Activated CD4-positive, CD25-positive, alpha-beta regulatory T cell (primary cell): ENCODE results near the gene KRT27.
"Not testable (repeated sequence)": the region's sequence is repeated elsewhere in the genome, so short reads cannot be mapped to it uniquely, and the experiment has no call there.

Experiments
- DNase-seq, 4 experiments: peaks; one replicate each; lab custom pipeline; 2025; lab: John Stamatoyannopoulos, UW

The KRT27 gene, protein sequence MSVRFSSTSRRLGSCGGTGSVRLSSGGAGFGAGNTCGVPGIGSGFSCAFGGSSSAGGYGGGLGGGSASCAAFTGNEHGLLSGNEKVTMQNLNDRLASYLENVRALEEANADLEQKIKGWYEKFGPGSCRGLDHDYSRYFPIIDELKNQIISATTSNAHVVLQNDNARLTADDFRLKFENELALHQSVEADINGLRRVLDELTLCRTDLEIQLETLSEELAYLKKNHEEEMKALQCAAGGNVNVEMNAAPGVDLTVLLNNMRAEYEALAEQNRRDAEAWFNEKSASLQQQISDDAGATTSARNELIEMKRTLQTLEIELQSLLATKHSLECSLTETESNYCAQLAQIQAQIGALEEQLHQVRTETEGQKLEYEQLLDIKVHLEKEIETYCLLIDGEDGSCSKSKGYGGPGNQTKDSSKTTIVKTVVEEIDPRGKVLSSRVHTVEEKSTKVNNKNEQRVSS

DNA sequence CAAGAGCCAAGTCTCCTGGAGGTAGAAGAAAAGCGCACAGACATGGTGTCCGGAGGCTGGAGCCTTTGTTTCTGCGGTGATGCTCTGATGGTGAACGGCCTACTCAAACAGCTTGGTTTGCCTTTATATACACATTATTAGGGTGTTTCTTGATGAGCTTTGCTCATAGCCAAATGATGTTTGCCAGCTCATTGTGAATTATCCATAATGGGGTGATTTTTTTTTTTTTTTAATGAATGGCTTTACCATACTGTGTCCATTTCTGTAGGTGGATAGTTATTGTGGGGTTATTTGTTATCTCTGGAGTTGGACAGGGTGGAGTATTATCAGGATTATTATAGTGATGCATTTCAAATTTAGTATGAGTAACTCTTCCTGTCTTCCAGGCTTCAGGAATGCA, at the start of gene KRT27:
KRT27 (minus strand) TSS at position 101 of the 400 bp plus-strand sequence; CDS start at position 44, 57 bp downstream.
- DNase-seq, result no peak

DNA sequence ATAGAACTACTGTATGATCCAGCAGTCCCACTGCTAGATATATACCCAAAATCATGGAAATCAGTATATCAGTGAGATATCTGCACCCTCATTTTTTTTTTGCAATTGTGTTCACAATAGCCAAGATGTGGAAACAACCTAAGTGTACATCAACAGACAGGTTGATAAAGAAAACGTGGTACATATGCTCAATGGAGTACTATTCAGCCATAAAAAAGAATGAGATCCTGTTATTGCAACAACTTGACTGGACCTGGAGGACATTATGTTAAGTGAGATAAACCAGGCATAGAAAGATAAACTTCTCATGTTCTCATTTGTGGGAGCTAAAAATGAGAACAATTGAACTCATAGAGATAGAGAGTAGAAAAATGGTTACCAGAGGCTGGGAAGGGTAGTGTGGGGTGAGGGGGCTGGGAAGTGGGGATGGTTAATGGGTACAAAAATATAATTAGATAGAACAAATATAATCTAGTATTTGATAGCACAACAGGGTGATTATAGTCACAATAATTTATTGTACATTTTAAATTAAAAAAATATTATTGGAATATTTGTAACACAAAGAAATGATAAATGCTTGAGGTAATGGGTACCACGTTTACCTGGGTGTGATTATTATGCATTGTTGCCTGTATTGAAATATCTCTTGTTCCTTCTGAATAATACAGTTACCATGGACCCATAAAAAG, 47.9 kb upstream of the KRT27 start:
- DNase-seq, result no peak

DNA sequence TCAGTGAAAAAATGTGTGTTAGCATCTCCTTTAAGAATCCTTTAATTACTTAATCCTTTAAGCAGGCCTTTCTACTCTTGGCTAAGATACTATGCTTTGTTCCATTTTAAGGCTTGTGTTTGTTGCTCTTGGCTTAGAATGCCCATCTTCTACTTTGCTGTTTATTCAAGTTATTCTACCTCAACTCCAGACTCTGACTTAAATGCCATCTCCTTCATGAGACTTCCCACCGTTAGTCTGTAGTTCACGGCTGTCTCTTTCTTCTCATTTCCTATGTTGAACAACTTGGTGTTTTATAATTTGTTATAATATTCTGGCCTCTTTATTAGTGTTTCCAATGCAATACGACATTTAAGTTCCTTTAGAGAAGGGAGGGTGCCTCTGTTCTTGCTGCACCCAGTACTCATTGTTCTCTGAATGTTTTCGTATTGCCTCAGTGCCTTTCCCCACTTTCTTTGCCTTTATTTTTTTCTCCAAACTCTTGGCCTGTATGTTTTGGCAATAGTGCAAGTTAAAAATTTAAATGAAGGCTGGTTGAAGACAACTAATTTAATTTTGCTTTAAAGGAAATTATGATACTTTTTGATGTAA, 46.2 kb upstream of the KRT27 start:
- no peak for DNase-seq

DNA sequence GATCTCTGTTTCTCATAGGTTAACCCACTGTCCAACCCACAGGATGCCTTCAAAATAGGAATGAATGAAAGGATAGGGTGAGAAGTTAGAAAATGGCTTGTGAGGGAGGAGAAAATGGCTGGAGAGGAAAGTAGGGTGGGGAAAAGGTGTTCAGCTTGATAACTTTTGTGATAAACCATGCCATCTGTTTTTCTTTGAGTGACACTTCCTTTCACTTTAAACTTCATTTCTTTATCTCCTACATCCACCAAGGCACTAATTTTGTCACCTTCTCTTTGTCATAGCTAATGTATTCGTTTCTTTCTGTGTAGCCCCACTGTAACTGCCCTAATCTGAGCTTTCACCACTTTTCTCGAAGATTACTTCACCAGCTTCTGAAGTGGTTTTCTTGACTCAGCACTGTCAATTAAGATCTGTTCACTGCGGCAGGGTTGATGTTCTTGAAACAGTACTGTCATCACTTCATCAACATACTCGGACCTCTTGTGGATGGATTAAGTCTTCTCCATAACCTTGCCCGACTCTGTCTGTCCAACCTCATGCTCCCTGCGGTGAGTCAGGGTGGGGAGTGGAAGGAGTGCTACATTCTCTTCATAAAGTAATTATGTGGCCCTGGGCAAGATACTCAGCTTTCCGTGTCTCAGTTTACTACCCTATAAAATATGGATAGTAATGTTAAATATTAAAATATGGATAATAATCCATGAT, 45.5 kb upstream of the KRT27 start:
- DNase-seq, result no peak

DNA sequence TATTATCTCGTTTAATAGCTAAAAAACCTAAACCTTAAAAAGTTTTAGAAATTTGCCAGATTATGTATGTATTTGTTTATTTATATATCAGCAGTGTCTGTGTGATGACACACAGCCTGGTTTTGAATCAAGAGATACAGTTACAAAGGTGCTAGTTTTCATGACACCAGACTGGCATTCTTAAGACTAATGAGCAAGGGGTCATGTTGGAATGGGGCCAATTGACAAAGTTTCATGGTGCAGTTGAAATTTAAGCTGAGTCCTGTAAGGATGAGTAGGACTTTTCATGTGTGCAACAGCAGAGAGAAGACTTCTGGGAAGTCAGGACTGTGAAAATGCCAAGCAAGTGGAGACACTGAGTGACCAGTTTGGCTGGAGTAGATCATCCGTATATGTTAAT, 43.2 kb upstream of the KRT27 start:
- no peak for DNase-seq

DNA sequence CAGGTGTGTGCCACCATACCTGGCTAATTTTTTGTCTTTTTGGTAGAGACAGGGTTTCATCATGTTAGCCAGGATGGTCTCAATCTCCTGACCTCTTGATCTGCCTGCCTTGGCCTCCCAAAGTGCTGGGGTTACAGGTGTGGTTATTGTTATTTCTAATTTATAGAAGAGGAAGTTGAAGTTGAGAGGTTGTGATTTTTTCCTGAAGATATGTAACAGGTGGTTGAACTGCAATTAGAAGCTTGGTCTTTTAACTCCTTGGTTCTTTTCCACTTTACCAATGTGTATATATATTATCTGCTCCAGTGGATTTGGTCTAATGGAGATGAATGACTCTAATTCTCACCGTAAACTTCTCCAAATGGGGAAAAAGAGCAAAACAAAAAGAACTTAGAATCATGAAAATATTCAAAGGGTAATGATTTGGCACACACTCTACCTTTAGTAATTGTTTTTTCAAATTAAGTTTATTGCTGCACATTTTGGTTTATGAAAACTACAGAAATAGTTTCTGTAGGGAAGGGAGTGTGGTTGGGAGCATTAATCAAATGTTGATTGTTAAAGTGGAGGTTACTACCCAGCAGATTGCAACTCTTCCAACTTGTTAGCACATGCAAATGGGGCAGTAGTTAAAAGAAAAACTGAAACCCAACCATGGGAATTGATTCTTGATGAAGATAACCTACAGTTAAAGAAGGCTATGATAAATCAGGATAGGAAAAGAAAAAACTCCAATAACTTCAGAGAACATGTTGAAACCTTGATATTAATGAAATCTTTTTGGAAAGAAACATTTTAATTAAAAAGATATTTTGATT, 41.9 kb upstream of the KRT27 start:
- DNase-seq, result no peak

DNA sequence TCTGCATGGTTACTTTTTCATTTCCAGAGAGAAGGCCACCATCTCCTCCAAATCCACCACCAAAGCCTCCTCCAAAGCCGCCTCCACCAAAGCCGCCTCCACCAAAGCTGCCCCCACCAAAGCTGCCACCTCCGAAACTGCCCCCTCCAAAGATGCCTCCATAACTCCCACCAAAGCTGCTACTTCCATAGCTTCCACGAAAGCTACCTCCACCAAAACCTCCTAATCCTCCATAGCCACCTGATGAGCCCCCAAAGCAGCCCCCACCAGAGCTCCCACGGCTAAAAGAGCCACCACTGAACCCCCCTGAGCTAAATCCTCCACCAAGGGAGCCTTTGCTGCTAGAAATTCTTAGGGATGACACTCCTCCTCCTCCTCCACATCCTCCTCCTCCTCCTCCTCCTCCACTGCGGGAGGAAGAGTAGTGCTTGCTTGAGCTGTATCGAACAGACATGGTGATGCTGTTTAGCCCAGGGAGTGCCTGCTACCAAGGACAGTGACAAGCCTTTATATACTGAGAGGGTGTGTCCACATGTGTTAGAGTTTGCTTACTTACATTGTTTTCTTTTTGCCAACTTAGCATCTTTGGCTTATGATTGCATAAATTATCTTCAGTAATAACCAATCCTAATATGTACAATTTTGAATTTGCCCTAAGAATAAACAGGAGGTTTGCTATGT, 39.9 kb upstream of the KRT27 start, which contains the start of gene KRT10:
KRT10 (minus strand) TSS at position 483 of the 681 bp plus-strand sequence; CDS start at position 454, 29 bp downstream.
- no peak for DNase-seq

DNA sequence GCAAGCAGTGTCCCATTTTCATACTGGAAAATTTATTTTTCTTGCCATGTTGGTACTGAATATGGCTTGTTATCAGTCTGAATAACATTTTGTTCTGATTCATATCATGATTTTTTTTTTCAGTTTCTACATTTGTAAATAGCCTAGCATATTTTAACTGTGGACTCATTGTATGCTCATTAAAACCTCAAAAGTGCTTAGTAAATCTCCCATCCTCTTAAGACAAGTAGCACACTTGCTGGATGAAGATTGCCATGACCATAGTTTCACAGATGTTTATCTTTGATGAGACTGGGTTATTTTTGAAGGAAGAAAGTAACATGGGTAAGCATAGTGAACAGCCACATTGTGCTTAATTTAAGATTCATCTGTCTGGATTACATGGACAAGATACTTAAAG, 39.2 kb upstream of the KRT27 start:
- DNase-seq, result no peak

DNA sequence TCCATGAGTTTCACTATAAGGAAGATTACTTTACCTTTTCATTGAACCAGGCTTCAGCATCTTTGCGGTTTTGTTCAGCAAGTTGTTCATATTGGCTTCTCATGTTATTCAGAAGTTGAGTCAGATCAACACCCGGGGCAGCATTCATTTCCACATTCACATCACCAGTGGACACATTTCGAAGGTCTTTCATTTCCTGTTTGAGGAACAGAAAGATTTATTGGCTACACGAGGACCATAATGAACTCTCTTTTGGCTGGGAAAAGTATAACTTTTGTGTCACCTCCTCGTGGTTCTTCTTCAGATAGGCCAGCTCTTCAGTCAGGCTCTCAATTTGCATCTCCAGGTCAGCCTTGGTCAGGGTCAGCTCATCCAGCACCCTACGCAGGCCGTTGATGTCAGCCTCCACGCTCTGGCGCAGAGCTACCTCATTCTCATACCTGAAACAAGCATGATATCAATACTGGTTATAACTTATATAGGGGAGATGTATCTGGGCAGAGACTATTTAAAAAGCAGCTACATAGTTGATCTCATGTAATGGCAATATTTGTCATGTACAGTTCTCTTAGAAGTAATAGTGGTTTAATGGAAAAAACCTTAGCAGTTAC, 38.0 kb upstream of the KRT27 start:
- no peak for DNase-seq

DNA sequence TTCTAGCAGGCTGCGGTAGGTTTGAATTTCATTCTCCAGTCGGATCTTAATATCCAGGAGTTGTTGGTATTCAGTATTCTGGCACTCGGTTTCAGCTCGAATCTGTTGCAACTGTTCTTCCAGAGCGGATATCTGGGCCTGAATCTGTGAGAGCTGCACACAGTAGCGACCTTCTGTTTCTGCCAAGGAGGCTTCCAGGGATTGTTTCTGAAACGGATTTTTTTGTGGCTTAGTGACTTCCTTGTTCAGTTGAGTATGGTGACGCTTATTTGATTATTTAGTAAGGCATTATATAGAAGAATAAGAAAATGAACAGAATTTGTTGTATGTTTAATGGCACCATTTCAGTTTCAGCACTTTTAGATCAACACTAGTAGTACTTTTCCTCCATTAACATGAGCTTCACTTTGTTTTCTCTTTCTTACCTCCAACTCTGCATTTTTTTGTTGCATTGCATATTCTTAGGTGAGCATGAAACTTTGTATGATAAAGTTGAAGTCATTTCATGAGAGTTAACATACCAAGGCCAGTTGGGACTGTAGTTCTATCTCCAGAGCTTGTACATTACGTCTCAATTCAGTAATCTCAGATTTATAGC, 37.3 kb upstream of the KRT27 start:
- DNase-seq, result no peak

DNA sequence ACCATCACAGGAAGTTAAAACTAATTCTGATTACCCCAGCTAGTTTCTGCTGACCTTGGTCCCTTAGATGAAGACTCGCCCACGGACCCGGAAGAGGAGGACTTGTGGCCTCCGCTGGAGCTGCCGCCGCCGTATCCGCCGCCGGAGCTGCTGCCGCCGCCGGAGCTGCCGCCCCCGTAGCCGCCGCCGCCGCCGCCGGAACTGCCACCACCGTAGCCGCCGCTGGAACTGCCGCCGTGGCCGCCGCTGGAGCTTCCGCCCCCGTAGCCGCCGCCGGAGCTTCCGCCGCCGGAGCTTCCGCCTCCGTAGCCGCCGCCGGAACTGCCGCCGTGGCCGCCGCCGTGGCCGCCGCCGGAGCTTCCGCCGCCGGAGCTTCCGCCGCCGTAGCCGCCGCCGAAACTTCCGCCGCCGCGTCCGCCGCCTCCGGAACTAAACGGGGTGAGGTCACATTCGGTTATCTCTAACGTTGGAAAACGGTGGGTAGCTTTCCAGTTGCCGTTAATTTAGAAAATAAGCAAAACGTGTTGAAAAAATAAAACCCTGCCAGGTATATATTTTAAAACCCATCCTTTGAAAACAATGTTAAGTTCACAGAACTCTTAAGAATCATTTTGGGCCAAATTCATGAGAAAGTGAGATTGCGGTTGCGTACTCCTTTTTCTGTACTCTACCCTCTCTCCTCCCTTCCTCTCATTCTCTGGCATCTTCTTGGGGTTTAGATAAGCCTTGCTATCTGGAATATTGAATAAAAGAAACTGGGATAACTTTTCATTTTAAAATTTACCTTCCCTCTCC, 36.6 kb upstream of the KRT27 start:
- peak; percentile 63 to 83 (median 73) for DNase-seq

DNA sequence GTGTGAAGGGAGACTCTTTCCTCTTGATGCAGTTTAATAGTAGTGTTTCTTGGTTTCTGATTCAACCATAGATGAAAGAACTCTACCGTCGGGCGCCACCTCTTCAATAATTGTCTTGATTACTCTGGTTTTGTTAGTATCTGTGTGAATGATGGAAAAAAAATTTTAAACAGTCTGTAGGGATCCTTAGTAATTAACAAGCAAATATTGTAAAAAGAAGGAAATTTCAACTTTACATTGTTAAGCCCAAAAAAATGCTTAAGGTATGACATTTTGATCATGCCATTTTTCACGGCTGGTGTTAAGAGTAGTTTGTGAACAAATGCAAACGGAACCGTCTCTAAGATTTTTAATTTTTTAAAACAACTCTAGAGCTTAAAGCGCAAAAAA, 36.0 kb upstream of the KRT27 start:
- DNase-seq, result no peak

DNA sequence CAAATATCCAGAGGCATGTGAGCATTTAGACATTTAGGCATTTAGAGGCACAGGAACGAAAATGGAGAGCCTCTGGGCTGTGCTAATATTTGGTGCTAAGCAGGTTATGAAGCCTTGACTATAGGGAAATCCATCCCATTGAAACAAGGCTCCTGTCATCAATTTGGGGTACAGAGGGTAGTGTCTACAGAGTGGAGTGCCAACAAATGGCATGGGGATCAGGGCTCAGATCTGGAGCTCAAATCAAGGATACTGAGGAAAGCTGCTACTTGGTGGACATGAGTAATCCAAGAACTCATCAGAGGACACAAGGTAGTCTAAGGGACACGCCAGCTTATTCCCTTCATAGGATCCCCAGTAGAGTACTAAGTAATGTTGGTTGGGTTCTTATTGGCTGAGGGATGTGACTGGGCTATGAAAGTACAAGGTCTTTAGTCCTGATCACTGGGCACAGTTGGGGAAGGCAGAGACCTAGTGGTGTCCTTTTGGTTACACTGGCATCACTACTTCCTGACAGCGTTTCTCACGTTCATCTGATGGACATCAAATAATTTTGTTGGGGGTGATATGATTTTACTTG, 34.8 kb upstream of the KRT27 start:
- no peak for DNase-seq

DNA sequence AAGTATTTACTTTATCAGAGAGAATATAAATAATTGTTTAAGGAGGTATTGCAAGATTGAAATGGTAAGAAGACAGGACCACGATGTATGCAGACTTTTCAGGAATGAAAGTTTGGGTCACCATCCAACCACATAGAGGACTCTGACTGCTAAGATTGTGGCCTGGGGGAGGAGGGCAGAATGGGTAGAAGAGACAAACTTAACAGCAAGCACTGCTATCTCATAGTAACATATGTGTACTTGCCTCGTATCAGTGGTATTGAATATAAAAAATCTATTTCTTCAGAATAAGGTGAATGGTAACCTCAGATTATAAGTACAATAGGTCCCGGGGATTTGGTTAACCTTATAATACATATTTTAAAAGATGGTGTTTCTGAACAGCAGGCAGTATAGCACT, 34.2 kb upstream of the KRT27 start:
- no peak for DNase-seq

DNA sequence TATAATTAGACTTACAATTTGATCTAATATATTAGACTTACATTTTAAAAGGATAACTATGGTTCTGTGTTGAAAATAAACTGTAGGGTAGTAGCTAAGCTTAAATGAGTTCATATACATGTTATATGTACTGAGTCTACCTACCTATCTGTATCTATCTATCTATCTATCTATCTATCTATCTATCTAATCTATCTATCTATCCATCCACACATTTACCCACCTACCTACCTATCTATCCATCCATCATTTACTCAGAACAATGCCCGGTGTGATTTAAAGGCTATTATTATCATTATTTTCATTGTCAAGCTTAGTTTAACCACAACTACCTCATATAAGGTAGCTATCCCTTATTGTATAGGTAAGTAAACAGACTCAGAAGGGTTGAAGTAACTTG, 33.0 kb upstream of the KRT27 start:
- DNase-seq, result no peak

DNA sequence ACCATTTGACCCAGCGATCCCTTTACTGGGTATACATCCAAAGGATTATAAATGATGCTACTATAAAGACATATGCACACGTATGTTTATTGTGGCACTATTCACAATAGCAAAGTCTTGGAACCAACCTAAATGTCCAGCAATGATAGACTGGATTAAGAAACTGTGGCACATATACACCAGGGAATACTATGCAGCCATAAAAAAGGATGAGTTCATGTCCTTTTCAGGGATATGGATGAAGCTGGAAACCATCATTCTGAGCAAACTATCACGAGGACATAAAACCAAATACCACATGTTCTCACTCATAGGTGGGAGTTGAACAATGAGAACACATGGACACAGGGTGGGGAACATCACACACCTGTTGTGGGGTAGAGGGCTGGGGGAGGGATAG, 32.3 kb upstream of the KRT27 start:
- not testable (repeated sequence) for DNase-seq

DNA sequence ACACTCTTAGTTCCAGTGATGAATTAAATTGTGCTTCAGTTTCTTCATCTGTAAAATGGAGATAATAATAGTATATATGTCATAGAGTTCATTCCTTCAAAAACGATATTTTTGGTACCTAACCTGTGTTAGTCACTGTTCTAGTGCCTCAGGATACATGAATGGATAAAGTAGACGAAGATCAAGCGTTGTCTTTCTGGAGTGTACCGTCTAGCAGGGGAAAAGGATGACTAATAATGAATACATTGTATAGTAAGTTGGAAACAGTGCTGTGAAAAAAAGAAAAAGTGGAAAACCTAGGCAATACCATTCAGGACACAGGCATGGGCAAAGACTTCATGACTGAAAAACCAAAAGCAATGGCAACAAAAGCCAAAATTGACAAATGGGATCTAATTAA, 31.5 kb upstream of the KRT27 start:
- no peak for DNase-seq

DNA sequence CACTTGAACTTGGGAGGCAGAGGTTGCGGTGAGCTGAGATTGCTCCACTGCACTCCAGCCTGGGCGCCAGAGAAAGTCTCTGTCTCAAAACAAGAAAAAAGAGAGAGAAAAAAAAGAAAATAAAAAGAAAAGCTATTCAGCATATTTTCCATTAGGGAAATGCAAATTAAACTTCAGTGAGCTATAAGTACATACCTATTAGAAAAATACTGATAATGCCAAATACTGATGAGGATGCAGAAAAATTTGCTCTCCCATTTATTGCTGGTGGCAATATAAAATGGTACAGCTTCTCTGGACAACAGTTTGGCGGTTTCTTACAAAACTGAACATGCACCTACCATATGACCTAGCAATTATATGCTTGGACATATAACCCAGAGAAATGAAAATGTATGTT, 30.3 kb upstream of the KRT27 start:
- DNase-seq, result no peak

DNA sequence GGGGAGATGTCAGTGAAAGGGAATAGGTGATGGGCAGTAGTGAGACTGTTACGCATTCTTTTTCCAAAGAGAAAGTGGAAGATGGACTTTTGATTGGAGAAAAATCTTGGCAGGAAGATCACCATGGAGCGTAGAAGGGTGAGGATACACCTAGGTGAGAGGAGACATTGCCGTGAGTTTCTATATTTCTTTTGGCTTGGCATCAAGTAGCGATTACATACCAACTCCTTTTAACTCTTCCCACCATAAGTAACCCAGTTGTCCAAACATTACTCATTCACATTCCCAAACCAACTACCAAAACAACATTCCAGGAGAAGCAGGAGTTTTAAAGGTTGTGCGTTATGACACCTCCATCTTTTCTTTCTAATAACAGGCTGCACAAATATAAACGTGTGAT, 28.1 kb upstream of the KRT27 start:
- no peak for DNase-seq
